DND-41 (cell line): ENCODE results near the gene ST6GALNAC4.
A peak's percentile ranks its signal among the peaks of the same experiment; 100 is the strongest.

Source experiments
- ATAC-seq: fragments of 200-7000 bp; cut with Tn5 transposase; 3 replicates; pipeline ENCODE4 v1.9.1; 2021; ENCODE audit warnings: low read depth; ENCODE audit not compliant: insufficient read depth
- DNase-seq: peaks from one replicate; pipeline ENCODE4 v3.0.0-alpha.2; 2020
- H2AFZ ChIP-seq: 2 replicates; pipeline ENCODE4 v1.6.0; 2012; ENCODE audit warnings: low read depth, low read length
- H3K27ac ChIP-seq: 2 replicates; pipeline ENCODE4 v1.5.1; 2012; ENCODE audit warnings: low read length, inconsistent platforms
- H3K27me3 ChIP-seq: fragments of 200-600 bp; sonication (generic); 2 replicates; pipeline ENCODE4 v1.6.0; 2012; ENCODE audit warnings: low read length, mild to moderate bottlenecking, inconsistent platforms; ENCODE audit not compliant: insufficient read depth, poor library complexity
- H3K36me3 ChIP-seq: 2 replicates; pipeline ENCODE4 v1.5.1; 2012; ENCODE audit warnings: low read length, inconsistent platforms; ENCODE audit not compliant: insufficient read depth
- H3K4me1 ChIP-seq: 2 replicates; pipeline ENCODE4 v1.5.1; 2012; ENCODE audit warnings: mild to moderate bottlenecking, low read length; ENCODE audit not compliant: insufficient read depth
- H3K4me2 ChIP-seq: 2 replicates; pipeline ENCODE4 v1.6.0; 2012; ENCODE audit warnings: mild to moderate bottlenecking, moderate library complexity, low read length, inconsistent platforms; ENCODE audit not compliant: insufficient read depth
- H3K4me3 ChIP-seq, 2 experiments: fragments of 200-600 bp in 1 of 2; shearing (Covaris generic) in 1 of 2; 2 replicates each; pipeline ENCODE4 v1.5.1; 2012 to 2016; ENCODE audit warnings: inconsistent platforms in 2 of 2, low read length in 2 of 2, mild to moderate bottlenecking in 2 of 2, low read depth in 1 of 2, moderate library complexity in 1 of 2
- H3K79me2 ChIP-seq: 2 replicates; pipeline ENCODE4 v1.6.0; 2012; ENCODE audit warnings: low read length, inconsistent platforms; ENCODE audit not compliant: insufficient read depth
- H3K9ac ChIP-seq: 2 replicates; pipeline ENCODE4 v1.6.0; 2012; ENCODE audit warnings: low read depth, mild to moderate bottlenecking, inconsistent platforms, low read length, moderate library complexity
- H3K9me3 ChIP-seq: 2 replicates; pipeline ENCODE4 v1.5.1; 2012; ENCODE audit warnings: low read length, moderate library complexity, mild to moderate bottlenecking, inconsistent platforms; ENCODE audit not compliant: insufficient read depth, severe bottlenecking
- H4K20me1 ChIP-seq: 2 replicates; pipeline ENCODE4 v1.6.0; 2012; ENCODE audit warnings: low read length; ENCODE audit not compliant: insufficient read depth
- CTCF ChIP-seq: IDR thresholded peaks from 2 replicates; pipeline ENCODE4 v1.5.1; 2012; ENCODE audit warnings: borderline replicate concordance, low read length, moderate library complexity, mild to moderate bottlenecking; ENCODE audit not compliant: poor library complexity, severe bottlenecking; ENCODE audit errors: extremely low read depth
- EZH2 ChIP-seq: IDR thresholded peaks from 3 replicates; pipeline ENCODE4 v1.6.1; 2012; ENCODE audit warnings: borderline replicate concordance, low read depth, mild to moderate bottlenecking, moderate library complexity, low read length, inconsistent platforms; ENCODE audit not compliant: severe bottlenecking

ST6GALNAC4 gene

DNA sequence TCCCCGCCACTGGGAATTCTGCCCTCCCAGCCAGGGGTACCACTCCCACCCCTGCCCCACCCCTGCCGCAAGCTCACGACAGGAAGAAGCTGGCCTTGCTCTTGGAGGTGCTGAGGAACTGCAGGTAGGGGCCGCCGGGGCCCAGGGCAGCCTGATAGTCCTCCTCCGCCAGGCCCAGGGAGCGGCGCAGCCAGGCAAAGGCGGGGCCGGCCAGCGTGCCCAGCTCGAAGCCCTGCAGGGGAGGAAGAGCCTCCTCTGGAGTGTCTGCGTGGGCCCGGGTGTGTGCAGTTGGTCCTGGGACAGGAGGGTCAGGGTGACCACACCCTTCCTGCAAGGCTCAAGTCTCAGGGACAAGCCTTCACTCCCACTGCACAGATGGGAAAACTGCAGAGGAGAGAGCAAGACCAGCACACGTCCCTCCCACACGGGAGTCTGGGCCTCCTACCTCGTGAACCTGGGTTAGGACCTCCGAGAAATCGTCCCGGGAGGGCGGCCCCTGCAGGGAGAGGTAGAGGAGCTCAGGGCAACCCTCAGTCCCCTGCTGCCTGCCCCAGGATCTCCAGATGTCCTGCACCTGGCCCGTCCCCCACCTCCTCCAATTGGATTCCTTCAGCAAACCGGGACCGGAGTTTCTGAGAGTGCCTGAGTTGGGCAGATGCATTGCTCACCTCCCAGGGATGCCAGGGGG, 11.3 kb upstream of the ST6GALNAC4 start:
- H3K27me3 ChIP-seq, result no peaks in the 10 kb centered on the region
- no peak overlapping the region for H2AFZ ChIP-seq
- no peak for TF ChIP-seq CTCF
- no peak for TF ChIP-seq EZH2
- no peak overlapping the region for H3K4me2 ChIP-seq
- 0 out of 2 replicates have a peak, but pooled peaks cover 3% of the 10 kb centered on the region for H3K36me3 ChIP-seq
- H3K79me2 ChIP-seq, result peaks cover under 1% of the 10 kb centered on the region; the same call in 1 of the 2 replicates
- ATAC-seq (0 out of 3 replicates have a peak, but pooled peaks have one; percentile 7), DNase-seq (no peak)
- H3K4me3 ChIP-seq, result no peak overlapping the region
- no peaks in the 10 kb centered on the region for H3K9me3 ChIP-seq
- H3K4me1 ChIP-seq, result no peaks in the 10 kb centered on the region
- H3K27ac ChIP-seq, result no peak overlapping the region
- no peak overlapping the region for H3K9ac ChIP-seq
- H4K20me1 ChIP-seq, result peaks cover 18% of the 10 kb centered on the region; the same call in 1 of the 2 replicates

- Histone ChIP-seq H3K9ac (no peak overlapping the region), H3K36me3 (no peaks in the 10 kb centered on the region), H3K4me3 (no peak overlapping the region), H3K79me2 (no peaks in the 10 kb centered on the region), H2AFZ (no peak overlapping the region), H3K9me3 (no peaks in the 10 kb centered on the region), H4K20me1 (peaks cover 15% of the 10 kb centered on the region; the same call in 1 of the 2 replicates), H3K4me2 (no peak overlapping the region), H3K27ac (no peak overlapping the region), H3K4me1 (no peaks in the 10 kb centered on the region), H3K27me3 (no peaks in the 10 kb centered on the region)
- DNase-seq (no peak), ATAC-seq (no peak)
- no peak for TF ChIP-seq CTCF
These were observed 10.6 kb upstream of the ST6GALNAC4 start for GRCh38 chr9:127927201-127927987.

GRCh38 chr9:127926906-127927200, 10.0 kb upstream of the ST6GALNAC4 start:
- Histone ChIP-seq H3K9ac (no peak overlapping the region), H3K27me3 (no peaks in the 10 kb centered on the region), H3K4me3 (no peak overlapping the region), H3K27ac (no peak overlapping the region), H3K36me3 (no peaks in the 10 kb centered on the region), H3K4me2 (no peak overlapping the region), H2AFZ (no peak overlapping the region), H4K20me1 (peaks cover 15% of the 10 kb centered on the region; the same call in 1 of the 2 replicates), H3K79me2 (no peaks in the 10 kb centered on the region), H3K9me3 (no peaks in the 10 kb centered on the region), H3K4me1 (peaks cover 3% of the 10 kb centered on the region; the same call in 1 of the 2 replicates)
- no peak for TF ChIP-seq CTCF
- no peak for TF ChIP-seq EZH2
- ATAC-seq (no peak), DNase-seq (no peak)
